Trophoblast cell (in vitro differentiated cells and primary cell): ENCODE measurements around the gene PAQR7.

ENCODE experiments used
- DNase-seq, 2 donors: peaks; one replicate each; pipeline ENCODE4 v3.0.0-alpha.2; 2016
- H2AFZ ChIP-seq: 2 replicates; pipeline ENCODE4 v1.6.1; 2013; ENCODE audit warnings: low read length, moderate library complexity, mild to moderate bottlenecking; ENCODE audit not compliant: insufficient read depth, poor library complexity
- H2AK5ac ChIP-seq: 2 replicates; pipeline ENCODE4 v1.6.1; 2013; ENCODE audit warnings: mild to moderate bottlenecking, low read length
- H2BK120ac ChIP-seq: 2 replicates; pipeline ENCODE4 v1.6.1; 2013; ENCODE audit warnings: low read length, mild to moderate bottlenecking, moderate library complexity; ENCODE audit not compliant: insufficient read depth, poor library complexity
- H2BK12ac ChIP-seq: 2 replicates; pipeline ENCODE4 v1.6.1; 2013; ENCODE audit warnings: mild to moderate bottlenecking, low read length, moderate library complexity
- H2BK5ac ChIP-seq: 2 replicates; pipeline ENCODE4 v1.6.1; 2013; ENCODE audit warnings: low read length, low read depth, moderate library complexity, mild to moderate bottlenecking; ENCODE audit not compliant: poor library complexity
- H3K14ac ChIP-seq: 2 replicates; pipeline ENCODE4 v1.6.1; 2013; ENCODE audit warnings: mild to moderate bottlenecking, low read length
- H3K18ac ChIP-seq: 2 replicates; pipeline ENCODE4 v1.6.1; 2013; ENCODE audit warnings: mild to moderate bottlenecking, low read length
- H3K23ac ChIP-seq: 2 replicates; pipeline ENCODE4 v1.6.1; 2013; ENCODE audit warnings: low read length
- H3K27ac ChIP-seq: 2 replicates; pipeline ENCODE4 v1.5.1; 2013; ENCODE audit warnings: low read depth, mild to moderate bottlenecking, inconsistent platforms, low read length, moderate library complexity
- H3K27me3 ChIP-seq: 2 replicates; pipeline ENCODE4 v1.6.1; 2013; ENCODE audit warnings: inconsistent platforms, mild to moderate bottlenecking, low read length, moderate library complexity; ENCODE audit not compliant: insufficient read depth
- H3K36me3 ChIP-seq, 2 experiments: 1 replicate in 1 of 2; 2 replicates in 1 of 2; pipeline ENCODE4 v1.6.1; 2013; ENCODE audit warnings: low read length in 2 of 2, mild to moderate bottlenecking in 2 of 2, moderate library complexity in 1 of 2; ENCODE audit not compliant: insufficient read depth in 2 of 2, control insufficient read depth in 1 of 2
- H3K4ac ChIP-seq: 2 replicates; pipeline ENCODE4 v1.6.1; 2013; ENCODE audit warnings: low read depth, mild to moderate bottlenecking, low read length, moderate library complexity
- H3K4me1 ChIP-seq, 2 experiments: 1 replicate in 1 of 2; 2 replicates in 1 of 2; pipeline ENCODE4 v1.6.1; 2013; ENCODE audit warnings: low read length in 2 of 2, mild to moderate bottlenecking in 2 of 2, moderate library complexity in 1 of 2; ENCODE audit not compliant: insufficient read depth in 2 of 2, control insufficient read depth in 1 of 2
- H3K4me2 ChIP-seq: 2 replicates; pipeline ENCODE4 v1.6.1; 2013; ENCODE audit warnings: inconsistent platforms, mild to moderate bottlenecking, low read length, moderate library complexity
- H3K4me3 ChIP-seq: 2 replicates; pipeline ENCODE4 v1.5.1; 2013; ENCODE audit warnings: mild to moderate bottlenecking, low read depth, low read length, inconsistent platforms
- H3K79me1 ChIP-seq: one replicate; pipeline ENCODE4 v1.6.1; 2013; ENCODE audit warnings: low read length
- H3K79me2 ChIP-seq: 2 replicates; pipeline ENCODE4 v1.6.1; 2013; ENCODE audit warnings: low read length, mild to moderate bottlenecking; ENCODE audit not compliant: control insufficient read depth, insufficient read depth, poor library complexity
- H3K9ac ChIP-seq: 2 replicates; pipeline ENCODE4 v1.6.1; 2013; ENCODE audit warnings: mild to moderate bottlenecking, low read length
- H3K9me3 ChIP-seq: 2 replicates; pipeline ENCODE4 v1.6.1; 2013; ENCODE audit warnings: low read depth, mild to moderate bottlenecking, control low read depth, inconsistent platforms, low read length; ENCODE audit not compliant: insufficient read depth
- H4K12ac ChIP-seq: 2 replicates; pipeline ENCODE4 v1.6.1; 2013; ENCODE audit warnings: low read depth, mild to moderate bottlenecking, low read length, moderate library complexity
- H4K8ac ChIP-seq: 2 replicates; pipeline ENCODE4 v1.6.1; 2013; ENCODE audit warnings: low read depth, mild to moderate bottlenecking, low read length, moderate library complexity
- H4K91ac ChIP-seq: one replicate; pipeline ENCODE4 v1.6.1; 2013; ENCODE audit warnings: low read depth, mild to moderate bottlenecking, low read length, moderate library complexity
- WGBS: extraction: QIAGEN DNeasy Blood & Tissue Kit; methylation state at CpG from one replicate; pipeline ENCODE4 v1.1.7; 2013; ENCODE audit warnings: missing lambda C conversion rate; ENCODE audit not compliant: insufficient read length, insufficient coverage; ENCODE audit errors: extremely low coverage; 5-methylcytosine and 5-hydroxymethylcytosine counted together

The PAQR7 gene

DNA sequence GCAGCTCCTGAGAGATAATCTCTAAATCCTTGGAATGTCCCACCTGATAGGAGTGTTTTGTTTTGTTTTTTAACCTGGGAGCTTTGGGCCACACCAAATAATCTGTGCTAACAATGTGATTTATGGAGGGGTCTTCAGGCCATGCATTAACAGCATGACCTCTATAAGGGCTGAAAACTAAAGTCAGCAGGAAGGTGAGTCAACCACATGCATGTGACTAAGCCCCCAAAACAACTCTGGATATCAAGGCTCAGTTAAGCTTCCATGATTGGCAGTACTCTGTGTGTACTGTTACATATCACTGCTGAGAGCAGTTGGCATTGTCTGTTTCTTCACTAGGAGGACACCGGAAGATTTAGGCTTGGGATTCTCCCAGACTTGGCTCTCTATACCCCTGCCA is 27.0 kb downstream of the PAQR7 start:
- no peak overlapping the region for H3K4me3 ChIP-seq
- H2AK5ac ChIP-seq: no peak overlapping the region
- no peak overlapping the region for H2AFZ ChIP-seq
- H3K4me2 ChIP-seq: no peak overlapping the region
- H3K36me3 ChIP-seq: no peaks in the 10 kb centered on the region
- no CpG with 5 or more reads among the region's 1 CpG for WGBS
- no peak overlapping the region for H3K27ac ChIP-seq
- peak overlapping the region; percentile 0 for H3K4ac ChIP-seq
- peaks cover 3% of the 10 kb centered on the region for H3K79me2 ChIP-seq
- no peak overlapping the region for H4K12ac ChIP-seq
- H2BK12ac ChIP-seq: no peak overlapping the region
- H3K79me1 ChIP-seq: no peaks in the 10 kb centered on the region
- no peak overlapping the region for H4K91ac ChIP-seq
- H3K14ac ChIP-seq: no peak overlapping the region
- no peaks in the 10 kb centered on the region for H3K27me3 ChIP-seq
- H3K23ac ChIP-seq: no peak overlapping the region
- H3K9me3 ChIP-seq: no peaks in the 10 kb centered on the region
- no peak overlapping the region for H3K9ac ChIP-seq
- H2BK5ac ChIP-seq: no peak overlapping the region
- DNase-seq: no peak
- no peak overlapping the region for H3K18ac ChIP-seq
- H3K4me1 ChIP-seq: peaks cover 0 to 2% of the 10 kb centered on the region in 2 experiments
- H4K8ac ChIP-seq: no peak overlapping the region
- H2BK120ac ChIP-seq: no peak overlapping the region

DNA sequence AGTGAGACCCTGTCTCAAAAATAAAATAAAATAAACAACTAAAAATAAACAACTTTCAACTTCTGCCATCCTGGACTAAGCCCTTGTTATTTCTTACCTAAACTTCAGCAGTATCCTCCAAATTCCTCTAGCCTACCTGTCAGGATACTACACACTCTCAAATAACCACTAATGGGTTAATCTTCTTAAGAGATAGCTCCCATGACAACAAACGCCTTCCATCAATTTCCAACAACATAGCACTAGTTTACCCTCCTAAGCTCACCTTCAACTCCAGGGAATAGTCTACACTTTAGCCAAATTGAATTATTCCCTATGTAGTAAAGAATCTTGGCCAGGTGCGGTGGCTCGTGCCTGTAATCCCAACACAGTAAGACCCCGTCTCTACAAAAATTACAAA is 27.6 kb downstream of the PAQR7 start:
- H3K36me3 ChIP-seq: no peaks in the 10 kb centered on the region
- H3K23ac ChIP-seq: no peak overlapping the region

DNA sequence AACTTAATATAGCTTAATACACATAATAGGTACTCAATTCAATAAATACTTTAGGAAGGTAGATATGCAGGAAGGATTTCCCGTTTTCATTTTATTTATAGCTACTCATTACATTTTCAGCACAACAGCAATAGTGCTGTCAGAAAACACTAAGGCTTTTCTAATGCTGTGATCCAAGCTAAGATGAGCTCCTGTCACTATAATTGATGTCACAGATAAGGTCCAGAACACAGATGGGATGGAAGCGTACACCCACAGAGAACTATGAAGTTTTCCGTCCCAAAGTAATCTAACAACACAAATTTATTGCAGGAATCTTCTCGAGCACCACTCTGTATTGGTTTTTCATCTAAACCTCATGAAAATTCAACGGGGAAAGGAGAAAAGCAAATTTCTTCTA is 29.8 kb downstream of the PAQR7 start:
- Histone ChIP-seq H3K79me1 (no peaks in the 10 kb centered on the region), H3K79me2 (peaks cover 2% of the 10 kb centered on the region), H3K27ac (no peak overlapping the region), H4K91ac (no peak overlapping the region), H3K4me2 (no peak overlapping the region), H4K12ac (no peak overlapping the region), H3K4me3 (no peak overlapping the region), H2AFZ (no peak overlapping the region), H3K4me1 (peaks cover 0 to 2% of the 10 kb centered on the region in 2 experiments), H3K18ac (no peak overlapping the region), H3K9ac (no peak overlapping the region), H2BK120ac (no peak overlapping the region), H3K36me3 (no peaks in the 10 kb centered on the region), H2BK5ac (no peak overlapping the region), H3K4ac (no peak overlapping the region), H3K9me3 (no peaks in the 10 kb centered on the region), H3K27me3 (no peaks in the 10 kb centered on the region), H3K14ac (no peak overlapping the region), H3K23ac (no peak overlapping the region), H2BK12ac (no peak overlapping the region), H4K8ac (no peak overlapping the region), H2AK5ac (no peak overlapping the region)
- WGBS: no CpG with 5 or more reads among the region's 5 CpGs
- no peak for DNase-seq

More for the DNA sequence above, 27.6 kb downstream of the PAQR7 start:
- Histone ChIP-seq H2AK5ac (no peak overlapping the region), H4K91ac (no peak overlapping the region), H3K4me2 (no peak overlapping the region), H3K18ac (no peak overlapping the region), H3K4ac (no peak overlapping the region), H3K9me3 (no peaks in the 10 kb centered on the region), H4K12ac (no peak overlapping the region), H3K27ac (no peak overlapping the region), H3K27me3 (no peaks in the 10 kb centered on the region), H3K4me3 (no peak overlapping the region), H3K14ac (no peak overlapping the region), H2BK120ac (no peak overlapping the region), H2AFZ (no peak overlapping the region), H3K79me2 (peaks cover 3% of the 10 kb centered on the region), H3K4me1 (peaks cover 0 to 2% of the 10 kb centered on the region in 2 experiments), H3K9ac (no peak overlapping the region), H2BK12ac (no peak overlapping the region), H4K8ac (no peak overlapping the region), H2BK5ac (no peak overlapping the region), H3K79me1 (no peaks in the 10 kb centered on the region)
- DNase-seq: no peak
- WGBS: no CpG with 5 or more reads among the region's 4 CpGs

DNA sequence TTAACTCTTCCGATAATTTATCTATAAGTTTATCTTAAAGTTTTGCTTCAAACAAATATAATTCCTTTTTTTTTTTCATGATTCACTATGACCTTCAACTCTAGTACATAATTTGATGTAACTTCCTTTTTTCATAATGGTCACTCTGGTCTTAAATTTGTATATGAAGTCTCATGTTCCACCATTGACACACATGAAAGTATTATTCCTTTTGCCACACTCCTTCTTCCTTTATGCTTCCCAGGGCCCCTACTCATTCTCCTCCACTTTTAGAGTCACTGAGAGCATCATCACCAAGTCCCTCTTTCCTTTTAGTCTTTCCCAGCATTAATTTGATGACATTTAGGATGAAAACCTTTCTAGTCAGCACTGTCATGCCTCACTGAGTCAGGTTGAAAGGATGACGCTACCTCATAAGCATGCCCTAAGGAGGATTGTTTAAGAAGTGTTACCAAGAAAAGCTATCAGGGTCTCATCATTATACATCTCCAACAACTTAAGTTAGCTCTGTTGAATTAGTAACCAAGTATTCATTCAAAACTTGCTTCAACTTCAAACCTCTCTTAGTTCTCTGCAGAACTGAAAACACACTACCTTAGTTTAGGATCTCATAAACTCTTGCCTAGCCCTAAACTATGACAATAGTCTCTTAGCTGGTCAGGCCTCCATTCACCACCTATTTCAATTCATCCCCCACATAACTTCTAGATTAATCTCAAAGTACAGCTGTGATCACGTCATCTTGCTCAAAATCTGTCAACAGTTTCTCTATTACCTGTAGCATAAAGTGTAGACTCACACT is 30.8 kb downstream of the PAQR7 start:
- H2BK5ac ChIP-seq: no peak overlapping the region
- H4K8ac ChIP-seq: no peak overlapping the region
- H2AFZ ChIP-seq: no peak overlapping the region
- H3K18ac ChIP-seq: no peak overlapping the region
- H3K9ac ChIP-seq: no peak overlapping the region
- no peak for DNase-seq
- no peak overlapping the region for H3K27ac ChIP-seq
- H3K4ac ChIP-seq: no peak overlapping the region
- H3K27me3 ChIP-seq: no peaks in the 10 kb centered on the region
- H3K4me1 ChIP-seq: peaks cover 0 to 2% of the 10 kb centered on the region in 2 experiments
- H2AK5ac ChIP-seq: no peak overlapping the region
- H3K79me2 ChIP-seq: peaks cover 2% of the 10 kb centered on the region
- H2BK120ac ChIP-seq: no peak overlapping the region
- no peak overlapping the region for H3K14ac ChIP-seq
- no peak overlapping the region for H3K23ac ChIP-seq
- WGBS: no CpG with 5 or more reads among the region's 3 CpGs
- H3K4me2 ChIP-seq: no peak overlapping the region
- no peak overlapping the region for H4K91ac ChIP-seq
- H3K4me3 ChIP-seq: no peak overlapping the region
- no peaks in the 10 kb centered on the region for H3K9me3 ChIP-seq
- no peaks in the 10 kb centered on the region for H3K36me3 ChIP-seq
- no peak overlapping the region for H4K12ac ChIP-seq
- H2BK12ac ChIP-seq: no peak overlapping the region
- no peaks in the 10 kb centered on the region for H3K79me1 ChIP-seq
